ENCODE data around the gene PRICKLE3. TPM values are rescaled to one million over a fixed set of nuclear protein-coding genes. Genes with fewer than 3 reads are reported as not detected.

The PRICKLE3 gene
- total RNA-seq, 1 donor from 2014 or later, result 6.6 TPM

DNA sequence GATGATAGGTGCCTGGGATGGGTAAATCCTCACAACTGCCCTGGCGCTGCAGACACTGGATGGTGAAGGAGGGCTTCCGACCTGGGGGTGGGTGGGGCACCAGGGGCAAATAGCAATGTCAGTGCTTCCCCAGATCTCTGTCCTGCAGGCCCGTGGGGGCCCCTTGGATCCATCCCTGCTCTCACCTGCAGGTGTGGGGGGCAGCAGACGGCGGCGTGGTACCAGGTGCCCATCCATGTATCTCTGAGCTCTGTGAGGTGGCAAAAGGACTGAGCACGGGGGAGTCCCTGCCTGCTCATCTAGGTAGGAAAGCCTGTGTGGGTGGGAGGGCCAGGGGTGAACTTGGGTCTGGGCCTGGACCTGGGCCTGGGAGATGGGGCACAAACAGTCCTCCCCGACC is 20.4 kb upstream of the PRICKLE3 start:
- DNase-seq (ENCODE audit: low read depth), result no peak

DNA sequence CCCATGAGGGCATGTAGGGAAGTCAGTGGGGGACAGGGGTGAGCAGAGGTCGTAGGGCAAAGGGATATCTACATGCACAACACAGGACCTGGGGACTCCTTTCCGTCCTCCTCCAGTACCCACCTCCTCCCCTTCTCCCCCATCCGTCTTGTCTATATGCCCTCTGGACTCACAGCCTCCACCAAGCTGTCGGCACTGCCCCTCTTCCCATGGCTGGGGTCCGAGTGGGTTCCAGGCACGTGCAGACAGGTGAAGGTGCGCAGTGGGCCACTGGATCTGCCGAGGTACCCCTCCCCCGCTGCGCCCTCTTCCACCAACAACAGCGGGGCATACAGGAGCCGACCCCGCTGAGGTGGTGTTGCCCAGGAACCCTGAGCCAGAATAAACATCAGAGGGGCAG is 19.3 kb upstream of the PRICKLE3 start:
- no peak for DNase-seq (ENCODE audit: low read depth)

DNA sequence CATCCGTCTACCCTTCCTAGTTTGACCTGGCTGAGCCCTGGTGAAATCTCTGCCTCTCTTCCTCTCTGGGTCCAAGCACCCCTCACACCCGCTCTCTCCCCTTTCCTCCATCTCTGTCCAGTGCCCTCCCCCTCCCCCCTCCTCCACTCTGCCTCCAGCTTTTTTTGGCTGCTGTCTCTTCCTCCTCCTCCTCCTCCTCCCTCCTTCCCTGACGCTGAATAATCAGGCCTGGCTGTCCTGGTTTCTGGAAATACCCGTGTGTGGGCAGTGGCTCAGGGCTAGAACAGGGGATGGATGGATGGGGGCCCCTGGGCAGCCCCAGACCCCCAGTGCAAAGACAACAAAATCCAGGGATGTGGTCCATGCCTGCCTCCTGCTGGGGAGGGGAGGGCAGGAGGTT is 18.5 kb upstream of the PRICKLE3 start:
- no peak for DNase-seq (ENCODE audit: low read depth)

DNA sequence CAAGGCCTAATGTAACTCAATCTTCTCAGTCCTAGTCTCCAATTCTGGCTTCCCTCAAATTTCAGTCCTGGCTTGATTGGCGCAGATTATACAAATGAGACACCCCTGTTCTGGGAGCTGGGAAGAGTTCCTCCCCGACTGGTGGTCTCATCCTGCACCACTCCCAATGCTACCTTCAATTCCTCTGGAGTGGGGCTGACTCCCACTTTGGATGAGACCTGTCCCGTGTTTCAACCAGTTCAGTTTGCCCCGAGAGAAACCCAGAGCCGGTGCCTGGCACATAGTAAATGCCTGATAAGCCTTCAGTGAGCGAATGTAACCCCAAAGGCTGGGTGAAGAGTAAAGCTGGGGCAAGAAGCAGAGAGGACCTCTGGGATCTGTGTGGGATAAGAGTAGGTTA is 17.8 kb upstream of the PRICKLE3 start:
- DNase-seq (ENCODE audit: low read depth), result no peak

DNA sequence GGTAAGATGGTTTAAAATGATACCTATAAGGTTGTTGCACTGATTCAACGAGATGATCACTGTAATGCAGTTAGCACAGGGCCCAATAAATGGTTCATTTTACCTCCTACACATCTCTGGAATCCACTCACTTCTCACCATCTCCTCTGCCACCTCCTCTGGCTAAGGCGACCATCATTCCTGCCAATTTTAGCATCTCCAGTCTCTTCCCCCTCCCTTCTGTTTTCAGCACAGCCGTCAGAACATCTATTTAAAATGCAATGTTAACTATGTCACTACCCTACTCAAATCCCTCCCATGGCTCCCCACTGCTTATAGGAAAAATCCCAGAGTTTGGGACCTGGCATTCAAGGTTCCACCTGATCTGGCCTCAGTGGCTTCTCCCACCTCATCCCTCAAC is 17.4 kb upstream of the PRICKLE3 start:
- DNase-seq (ENCODE audit: low read depth), result no peak

DNA sequence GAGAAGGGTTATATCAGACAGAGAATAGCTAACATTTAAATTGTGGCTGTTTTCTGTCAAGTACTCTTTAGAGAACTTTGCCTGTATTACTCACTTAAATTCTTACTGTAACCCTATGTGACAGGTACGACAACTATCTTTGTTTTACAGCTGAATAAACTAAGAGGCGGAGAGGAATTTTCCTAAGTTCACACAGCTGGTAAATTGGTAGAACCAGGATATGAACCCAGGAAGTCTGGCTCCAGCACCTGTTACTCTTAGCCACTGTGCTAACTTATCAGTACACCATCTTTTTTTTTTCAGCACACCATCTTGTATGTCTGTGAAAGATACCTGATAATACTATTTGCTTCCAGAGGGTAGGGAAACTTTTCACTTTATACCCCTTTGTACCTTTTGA is 15.8 kb upstream of the PRICKLE3 start:
- no peak for DNase-seq (ENCODE audit: low read depth)

DNA sequence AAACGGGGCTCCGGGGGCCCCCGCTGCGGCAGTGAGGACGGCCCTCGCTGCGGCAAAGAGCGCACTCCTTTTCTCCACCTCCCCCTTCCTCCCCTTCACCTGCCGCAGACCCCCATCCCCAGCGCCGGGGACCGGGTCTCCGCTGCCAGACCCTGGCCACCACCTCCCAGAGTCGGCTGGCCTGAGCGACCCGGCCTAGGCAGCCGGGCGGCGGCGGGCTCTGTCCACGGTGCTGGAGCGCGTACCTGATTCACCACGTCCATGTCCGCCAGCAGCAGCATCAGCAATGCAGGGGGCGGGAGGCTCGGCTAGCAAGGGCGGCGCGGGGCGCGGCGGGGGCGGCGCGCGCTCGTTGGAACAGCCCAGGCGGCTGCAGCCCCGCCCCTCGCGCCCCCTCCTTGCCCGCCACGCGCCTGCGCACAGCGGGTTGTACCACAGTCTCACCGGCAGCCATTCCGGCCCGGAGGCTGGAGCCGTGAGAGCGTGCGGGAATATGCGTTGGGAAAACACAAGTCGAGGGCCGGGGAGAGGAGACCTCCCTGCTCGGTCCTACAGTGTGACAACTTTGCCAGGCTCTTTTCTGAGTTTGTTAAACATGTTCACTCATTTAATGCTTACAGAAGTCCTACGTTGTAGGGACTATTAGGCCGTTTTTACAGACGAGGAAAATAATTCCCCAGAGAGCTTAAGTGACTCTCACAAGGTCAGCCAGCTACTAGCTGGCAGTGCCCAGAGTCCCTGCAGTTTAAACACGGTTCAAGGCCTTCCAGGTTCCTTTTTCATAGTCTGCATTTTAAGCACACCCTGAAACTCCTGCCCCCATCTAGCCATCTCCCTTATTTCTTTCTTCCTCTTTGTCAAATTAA is 14.0 kb upstream of the PRICKLE3 start, which contains the start of gene SYP:
Gene SYP (minus strand): TSS at position 288 of the 866 bp plus-strand sequence. CDS start 7 bp downstream, at position 281.
- peak; percentile 77 for DNase-seq (ENCODE audit: low read depth)

DNA sequence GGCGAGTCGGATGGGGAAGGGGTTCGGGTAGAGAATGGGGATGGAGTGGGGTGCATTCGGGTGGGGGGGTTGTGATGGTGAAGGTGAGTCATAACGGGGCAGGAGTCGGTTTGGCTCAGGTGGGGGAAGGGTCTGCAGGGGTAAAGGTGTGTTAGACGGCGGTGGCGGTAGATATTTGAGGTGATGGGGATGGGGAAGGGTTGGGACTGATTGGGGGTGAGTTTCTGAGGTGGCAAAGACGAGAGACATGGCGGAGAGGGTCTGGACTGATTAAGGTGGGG is 13.1 kb upstream of the PRICKLE3 start:
- DNase-seq (ENCODE audit: low read depth), result no peak

DNA sequence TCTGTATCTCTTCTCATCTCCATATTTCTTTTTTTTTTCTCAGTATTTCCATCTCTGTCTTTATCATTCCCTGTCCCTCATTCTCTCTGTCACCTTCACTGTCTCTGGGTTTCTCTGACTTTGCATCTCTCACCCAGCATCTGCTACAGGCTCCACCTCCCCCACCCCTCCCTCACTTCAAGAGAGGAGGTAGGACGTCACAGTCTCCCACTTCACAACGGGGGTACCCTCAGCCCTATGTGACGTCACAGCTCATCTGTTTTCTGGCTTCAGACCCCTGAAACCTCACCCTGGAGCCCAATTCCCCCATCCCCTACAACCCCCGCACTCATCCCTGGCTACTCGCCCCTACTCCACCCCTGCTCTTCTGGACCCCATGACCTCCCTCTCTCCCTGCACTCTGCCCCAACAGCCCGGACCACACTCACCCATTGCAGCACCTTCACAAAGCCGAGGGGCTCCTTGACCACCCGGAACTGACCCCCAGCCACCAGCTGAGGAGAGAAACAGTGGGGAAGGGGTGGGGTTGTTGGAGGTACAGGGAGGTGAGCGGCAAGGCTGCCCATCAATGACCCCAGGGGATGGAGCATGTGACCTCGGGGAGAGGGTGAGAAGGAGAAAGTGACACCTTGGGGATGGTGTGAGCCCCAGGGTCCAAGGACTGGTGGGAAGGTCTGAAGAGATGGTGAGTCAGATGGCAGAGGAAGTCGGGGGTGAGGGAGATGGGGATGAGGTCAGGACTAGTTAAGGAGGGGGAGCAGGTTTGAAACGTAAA is 12.6 kb upstream of the PRICKLE3 start:
- no peak for DNase-seq (ENCODE audit: low read depth)

DNA sequence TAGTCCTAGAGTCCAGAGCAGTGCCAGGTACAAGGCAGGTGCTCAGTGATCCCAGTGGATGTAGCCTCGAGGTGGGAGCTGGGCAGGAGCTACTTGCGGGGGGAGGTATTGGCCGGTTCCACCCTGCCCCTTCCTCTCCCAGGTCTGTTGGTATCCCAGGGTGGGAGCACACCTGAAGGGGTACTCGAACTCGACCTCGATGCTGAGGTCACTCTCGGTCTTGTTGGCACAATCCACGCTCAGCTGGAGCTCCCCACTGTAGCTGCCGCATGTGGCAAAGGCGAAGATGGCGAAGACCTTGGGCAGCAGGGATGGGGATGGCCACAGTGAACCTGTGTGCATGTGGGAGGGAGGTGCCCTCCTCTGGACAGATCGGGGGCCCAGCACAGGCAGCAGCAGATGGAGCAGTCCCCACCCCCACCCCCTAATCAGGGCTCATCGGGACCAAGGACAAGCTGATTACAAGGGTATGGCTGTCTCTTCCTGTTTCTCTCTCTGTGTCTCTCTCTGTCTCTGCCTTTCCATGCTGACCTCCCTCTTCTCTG is 11.4 kb upstream of the PRICKLE3 start:
- DNase-seq (ENCODE audit: low read depth), result no peak

DNA sequence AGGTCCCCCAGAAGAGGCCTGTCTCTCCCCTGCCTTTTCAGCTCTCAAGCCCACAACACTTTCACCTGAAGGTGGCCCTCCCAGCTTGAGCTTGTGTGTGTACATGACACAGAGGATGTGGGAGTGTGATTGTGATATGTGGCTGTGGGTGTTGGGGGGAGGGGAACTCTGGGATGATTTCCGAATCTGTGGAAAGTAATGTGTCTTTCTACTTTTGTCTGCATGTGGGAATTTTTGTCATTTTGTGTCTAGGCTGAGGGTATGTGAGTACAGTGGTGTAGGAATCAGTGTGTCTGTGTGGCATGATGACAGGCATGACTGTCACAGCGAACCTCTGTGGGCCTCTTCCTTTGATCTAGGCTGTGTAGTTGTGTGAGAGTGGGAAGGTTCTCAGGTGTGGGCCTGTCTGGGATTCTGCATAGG is 7.4 kb upstream of the PRICKLE3 start:
- no peak for DNase-seq (ENCODE audit: low read depth)

DNA sequence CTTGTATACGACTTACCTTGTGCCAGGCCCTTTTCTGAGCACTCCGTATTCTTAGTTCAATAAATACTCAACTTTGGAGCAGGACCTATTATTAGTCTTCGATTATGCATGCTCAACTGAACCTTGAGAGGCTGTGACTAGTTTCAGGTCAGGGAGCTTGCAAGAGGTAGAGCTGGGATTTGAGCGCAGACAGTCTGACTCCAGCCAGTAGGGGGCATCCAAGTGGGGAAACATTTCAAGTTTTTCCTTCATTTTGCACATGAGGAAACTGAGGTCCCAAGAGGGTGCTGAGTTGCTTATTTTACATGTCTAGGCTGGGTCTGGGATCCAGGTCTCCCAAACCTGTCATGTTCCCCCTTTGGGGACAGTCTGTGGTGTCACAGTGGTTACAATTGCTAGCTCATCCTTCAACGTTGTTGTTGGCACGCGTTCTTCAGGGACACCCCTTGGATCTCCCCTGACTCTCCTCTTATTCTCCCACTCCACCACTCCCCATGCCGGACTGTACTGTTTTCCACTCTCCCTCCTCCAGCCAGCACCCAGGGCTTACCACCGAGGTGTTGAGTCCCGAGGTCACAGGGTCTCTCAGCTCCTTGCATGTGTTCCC is 6.7 kb upstream of the PRICKLE3 start:
- DNase-seq (ENCODE audit: low read depth), result no peak

DNA sequence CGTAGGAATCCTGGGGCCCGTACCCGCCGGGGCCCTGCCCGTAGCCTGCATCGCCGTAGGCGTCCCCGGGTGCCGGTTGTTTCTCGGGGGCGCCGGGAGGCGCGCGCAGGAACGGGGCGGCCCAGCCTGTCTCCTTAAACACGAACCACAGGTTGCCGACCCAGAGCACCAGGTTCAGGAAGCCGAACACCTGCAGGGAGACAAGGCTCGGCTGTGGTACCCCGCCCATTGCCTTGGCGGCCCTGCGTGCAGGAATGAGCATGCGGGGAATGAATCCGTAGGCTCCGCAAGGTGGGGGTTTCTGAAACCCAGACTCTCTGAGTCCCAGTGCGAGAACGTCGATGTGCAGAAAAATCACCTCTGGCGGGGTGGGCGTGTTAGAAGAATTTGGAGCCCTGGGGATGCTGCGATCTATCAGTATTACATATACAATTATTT is 5.4 kb upstream of the PRICKLE3 start:
- no peak for DNase-seq (ENCODE audit: low read depth)

DNA sequence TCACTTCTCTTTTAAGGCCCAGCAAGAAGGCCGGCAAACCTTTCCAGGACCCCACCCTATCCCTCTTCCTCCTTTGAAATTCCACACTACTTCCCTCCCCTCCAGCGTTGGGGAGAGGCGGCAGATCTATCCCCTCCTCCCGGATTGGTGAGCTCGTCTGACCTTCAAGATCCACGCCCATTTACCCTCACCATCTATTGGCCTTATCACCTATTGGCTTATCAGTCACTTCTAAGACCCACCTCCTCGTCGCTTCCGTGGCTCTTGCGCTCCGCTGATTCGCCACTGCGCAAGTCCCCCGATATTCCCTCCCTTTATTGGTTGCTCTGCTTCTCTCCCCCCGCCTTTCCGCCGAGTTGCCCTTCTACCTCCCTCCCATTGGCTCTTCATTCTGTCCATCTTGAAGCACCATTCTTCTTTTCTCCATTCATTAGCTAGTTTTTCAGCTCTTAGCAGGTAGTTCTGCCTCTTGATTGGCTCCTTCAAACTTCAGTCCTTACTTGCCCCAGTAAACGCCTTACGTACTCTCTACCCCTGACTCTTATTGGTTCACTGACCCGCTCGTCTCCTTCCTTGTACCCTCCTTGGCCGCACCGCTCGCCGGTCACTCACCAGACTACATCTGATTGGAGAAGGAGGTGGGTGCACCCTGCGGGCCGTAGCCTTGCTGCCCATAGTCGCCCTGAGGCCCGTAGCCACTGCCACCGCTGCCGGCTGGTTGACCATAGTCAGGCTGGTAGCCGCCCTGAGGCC is 4.8 kb upstream of the PRICKLE3 start:
- DNase-seq (ENCODE audit: low read depth), result peak; percentile 98

DNA sequence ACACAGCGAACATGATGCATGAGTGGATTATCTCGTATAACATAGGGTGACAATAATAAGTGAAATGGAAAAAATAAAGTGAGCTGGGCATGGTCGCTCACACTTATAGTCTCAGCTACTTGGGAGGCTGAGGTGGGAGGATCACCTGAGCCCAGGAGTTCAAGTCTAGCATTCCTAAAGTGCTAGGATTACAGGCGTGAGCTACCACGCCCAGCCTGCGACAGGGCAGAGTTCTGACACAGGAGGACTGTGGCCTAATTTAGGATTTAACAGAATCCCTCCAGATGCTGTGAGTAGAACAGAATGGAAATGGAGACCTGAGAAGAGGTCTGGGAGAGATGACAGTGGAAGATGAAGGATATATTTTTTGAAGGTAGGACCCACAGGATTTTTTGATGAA is 3.4 kb upstream of the PRICKLE3 start:
- no peak for DNase-seq (ENCODE audit: low read depth)

DNA sequence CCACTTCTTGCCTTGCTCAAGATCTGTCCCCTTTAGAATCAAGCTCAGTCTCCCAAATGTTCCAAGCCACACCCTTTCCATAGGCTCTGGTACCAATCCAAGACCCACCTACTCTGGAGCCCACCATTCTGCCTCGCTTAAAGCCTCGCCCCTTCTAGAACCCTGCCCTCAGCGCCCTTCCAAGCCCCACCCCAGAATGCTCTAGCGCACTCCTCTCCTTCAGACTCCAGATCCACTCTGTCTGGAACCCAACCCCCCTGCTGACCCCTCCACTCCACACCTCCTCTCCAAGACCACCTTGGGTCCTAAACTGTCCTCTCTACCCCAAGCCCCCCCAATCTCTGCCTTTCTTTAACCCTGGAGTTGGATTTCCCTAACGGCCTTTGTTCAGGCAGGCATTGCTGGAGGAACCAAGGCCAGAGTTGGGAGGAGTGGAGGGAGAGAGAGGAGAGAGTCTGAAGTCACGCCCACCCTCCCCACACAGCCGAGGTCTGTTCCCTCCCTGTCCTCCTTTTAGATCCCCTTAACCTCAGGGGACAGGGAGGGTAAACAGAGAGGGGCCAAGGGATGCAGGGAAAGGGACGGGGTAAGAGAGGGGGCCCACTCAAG is 2.4 kb upstream of the PRICKLE3 start:
- DNase-seq (ENCODE audit: low read depth), result no peak

DNA sequence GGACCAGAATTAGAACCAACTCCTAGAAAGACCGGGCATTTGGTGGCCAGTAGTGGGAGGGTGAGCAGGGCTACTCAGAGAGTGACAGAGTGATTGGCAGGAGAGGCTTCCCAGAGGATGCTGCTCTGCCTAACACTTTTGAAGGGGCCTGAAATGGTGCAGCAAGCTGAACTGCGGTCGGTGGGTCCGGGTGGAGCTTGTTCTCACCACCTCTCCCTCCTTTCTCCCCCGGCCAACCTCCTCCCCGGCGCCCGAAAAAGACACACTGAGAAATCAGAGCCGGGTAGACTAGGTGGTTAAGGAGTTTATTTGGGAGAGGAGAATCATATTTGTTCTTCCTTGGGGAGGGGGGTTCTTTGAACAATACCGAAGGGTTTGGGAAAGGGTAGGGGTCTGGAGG is 1.4 kb upstream of the PRICKLE3 start:
- DNase-seq (ENCODE audit: low read depth), result no peak

DNA sequence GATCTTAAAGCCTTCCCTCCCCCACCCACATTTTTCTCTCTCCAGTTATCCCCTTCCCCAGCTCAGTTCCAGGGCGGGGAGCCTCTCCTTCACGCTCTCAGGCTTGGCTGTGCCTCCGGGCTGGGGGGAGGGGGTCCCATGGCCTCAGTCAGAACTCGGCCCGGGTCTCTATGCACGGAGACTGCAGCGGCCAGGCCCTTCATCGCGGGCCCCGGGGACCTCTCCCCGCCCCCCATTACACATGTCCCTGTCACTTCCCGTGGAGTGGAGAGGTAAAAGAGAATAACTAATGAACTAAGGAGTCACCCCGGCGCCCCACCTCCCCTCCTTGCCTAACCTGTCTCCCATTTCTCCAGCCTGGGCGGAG is 838 bp upstream of the PRICKLE3 start:
- DNase-seq (ENCODE audit: low read depth), result no peak

DNA sequence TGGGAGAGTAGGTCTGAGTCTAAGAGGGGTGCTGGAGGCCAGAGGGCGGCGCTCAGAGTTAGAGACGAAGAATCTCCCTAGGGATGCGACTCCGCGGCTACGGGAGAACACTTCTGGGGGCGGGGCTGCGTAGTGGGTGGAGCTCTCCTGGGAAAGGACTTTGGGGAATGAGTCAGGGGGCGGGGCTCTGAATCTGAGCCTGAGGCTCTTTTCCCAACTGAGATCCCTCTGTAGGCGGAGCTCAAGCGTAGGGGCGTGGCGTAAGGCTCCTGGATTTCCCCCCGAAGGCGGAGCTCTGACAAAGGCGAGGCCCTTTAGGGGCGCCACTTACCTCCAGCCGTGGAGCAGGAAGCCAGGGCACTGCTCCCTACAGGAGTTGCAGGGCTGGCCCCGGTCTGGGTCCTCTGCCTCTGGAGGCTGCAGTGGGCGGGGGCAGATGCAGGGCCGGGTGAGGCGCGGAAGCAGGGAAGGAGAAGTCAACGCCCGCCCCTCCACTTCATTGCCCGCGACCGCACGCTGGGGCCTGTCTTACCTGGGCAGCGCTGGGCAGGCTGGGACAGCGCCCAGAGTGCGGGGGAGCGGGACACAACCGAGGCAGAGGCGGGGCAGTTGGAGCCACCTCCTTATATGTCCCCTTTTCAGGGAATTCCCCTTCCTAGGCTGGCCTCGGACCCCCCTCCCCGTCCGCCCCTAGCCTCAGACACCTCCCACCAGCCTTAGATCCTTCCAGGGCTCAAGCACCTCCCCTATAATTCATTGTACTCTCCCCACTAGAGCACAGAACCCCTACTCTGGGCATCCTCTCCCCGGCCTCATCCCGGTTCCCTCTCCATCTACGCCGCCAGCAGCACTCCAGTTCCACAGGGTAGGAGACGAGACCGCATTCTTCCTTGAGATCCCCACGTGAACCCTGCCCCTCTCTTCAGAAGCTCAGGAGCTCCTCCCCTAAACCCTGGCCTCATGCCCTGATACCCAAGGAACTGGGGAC is 1.6 kb downstream of the PRICKLE3 start:
- peak; percentile 63 for DNase-seq (ENCODE audit: low read depth)

Measured in myocyte (in vitro differentiated cells).